T-helper 17 cell (primary cell): ENCODE measurements around the gene COBL. TPM values are rescaled to one million over a fixed set of nuclear protein-coding genes. Genes with fewer than 3 reads are reported as not detected.

Experiments
- ATAC-seq: fragments of 150-1000 bp; cut with Tn5 transposase; 2 replicates; pipeline ENCODE4 v1.10.0; 2021; ENCODE audit warnings: mild to moderate bottlenecking, moderate library complexity
- DNase-seq, 3 donors: peaks; one replicate each; pipeline versions ENCODE4 v3.0.0 to v3.0.0-alpha.2; 2020 to 2021
- H3K9me3 ChIP-seq: one replicate; pipeline ENCODE4 v1.7.0; 2013; ENCODE audit warnings: low read length, mild to moderate bottlenecking; ENCODE audit not compliant: control insufficient read depth, poor library complexity, severe bottlenecking
- H3K27ac Mint-ChIP-seq: one replicate; pipeline ENCODE4 v1.8.0; 2022; ENCODE audit warnings: mild to moderate bottlenecking, moderate library complexity, mixed read lengths
- H3K27me3 Mint-ChIP-seq: one replicate; pipeline ENCODE4 v1.8.0; 2022; ENCODE audit warnings: mixed read lengths
- H3K36me3 Mint-ChIP-seq: one replicate; pipeline ENCODE4 v1.8.0; 2022; ENCODE audit warnings: low read depth, mixed read lengths
- H3K4me1 Mint-ChIP-seq: one replicate; pipeline ENCODE4 v1.8.0; 2022; ENCODE audit warnings: mild to moderate bottlenecking, mixed read lengths
- H3K4me3 Mint-ChIP-seq: one replicate; pipeline ENCODE4 v1.8.0; 2022; ENCODE audit warnings: mild to moderate bottlenecking, moderate library complexity, mixed read lengths
- total RNA-seq, 4 donors: library from RNA in 2 of 4; stranded (reverse) in 2 of 4; gene quantifications; one replicate each; pipeline ENCODE4 v1.2.3 and lab custom pipeline; 2022 to 2026

COBL gene
- total RNA-seq, 2 donors from 2014 or later, result not detected

DNA sequence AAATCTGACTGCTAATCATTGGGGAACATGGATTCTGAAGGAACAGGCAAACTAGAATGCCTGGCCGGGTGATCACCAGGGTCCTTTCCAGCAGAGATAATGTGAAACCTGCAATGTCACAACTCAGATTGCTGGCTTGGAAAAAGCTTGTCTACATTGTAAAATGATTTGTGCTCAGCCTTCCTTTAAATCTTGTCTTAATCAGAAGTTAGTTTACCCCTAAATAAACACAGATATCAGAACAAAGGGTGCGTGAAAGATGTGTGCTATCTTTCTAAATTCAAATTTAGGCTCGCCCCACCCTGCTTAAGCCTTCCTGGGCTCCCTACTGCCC, 26.3 kb downstream of the COBL start:
- no peak overlapping the region for H3K27ac Mint-ChIP-seq
- ATAC-seq, result no peak
- DNase-seq, result no peak
- no peaks in the 10 kb centered on the region for H3K9me3 ChIP-seq
- no peaks in the 10 kb centered on the region for H3K4me1 Mint-ChIP-seq
- peaks cover 25% of the 10 kb centered on the region for H3K27me3 Mint-ChIP-seq
- H3K36me3 Mint-ChIP-seq, result no peaks in the 10 kb centered on the region
- H3K4me3 Mint-ChIP-seq, result no peak overlapping the region

DNA sequence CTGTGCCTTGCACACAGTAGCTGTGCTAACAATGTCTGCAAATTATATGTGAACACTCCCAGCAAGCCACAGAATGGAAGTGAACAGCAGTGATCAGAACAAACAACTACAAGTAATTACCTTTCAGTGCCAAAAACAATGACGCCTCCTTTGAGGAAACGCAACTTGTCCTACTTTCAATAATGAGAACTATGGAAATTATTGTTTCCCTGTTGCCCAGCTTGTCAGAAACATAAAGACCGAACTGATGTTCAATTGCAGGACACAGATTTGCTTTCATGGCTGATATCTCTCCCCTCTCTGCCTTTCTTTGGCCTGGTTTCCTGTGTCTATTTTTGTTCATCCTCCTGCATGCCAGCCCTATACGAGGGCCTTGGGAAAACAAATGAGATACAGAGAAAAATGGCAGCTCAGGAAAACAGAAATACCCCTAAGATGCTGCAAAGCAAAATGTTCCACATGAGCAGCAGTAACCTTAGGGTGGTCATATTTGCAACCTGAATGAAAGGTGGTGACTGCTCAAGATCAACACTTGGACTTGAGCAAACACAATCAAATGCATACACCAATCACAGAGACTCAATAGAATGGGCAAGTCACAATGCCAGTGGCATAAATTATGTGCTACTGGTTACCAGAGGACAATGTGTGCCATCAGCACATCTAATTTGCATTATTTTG, 26.8 kb downstream of the COBL start:
- no peaks in the 10 kb centered on the region for H3K9me3 ChIP-seq
- Mint-ChIP-seq H3K4me3 (no peak overlapping the region), H3K36me3 (no peaks in the 10 kb centered on the region), H3K27me3 (peaks cover 25% of the 10 kb centered on the region), H3K4me1 (no peaks in the 10 kb centered on the region), H3K27ac (no peak overlapping the region)
- ATAC-seq (no peak), DNase-seq (no peak)

DNA sequence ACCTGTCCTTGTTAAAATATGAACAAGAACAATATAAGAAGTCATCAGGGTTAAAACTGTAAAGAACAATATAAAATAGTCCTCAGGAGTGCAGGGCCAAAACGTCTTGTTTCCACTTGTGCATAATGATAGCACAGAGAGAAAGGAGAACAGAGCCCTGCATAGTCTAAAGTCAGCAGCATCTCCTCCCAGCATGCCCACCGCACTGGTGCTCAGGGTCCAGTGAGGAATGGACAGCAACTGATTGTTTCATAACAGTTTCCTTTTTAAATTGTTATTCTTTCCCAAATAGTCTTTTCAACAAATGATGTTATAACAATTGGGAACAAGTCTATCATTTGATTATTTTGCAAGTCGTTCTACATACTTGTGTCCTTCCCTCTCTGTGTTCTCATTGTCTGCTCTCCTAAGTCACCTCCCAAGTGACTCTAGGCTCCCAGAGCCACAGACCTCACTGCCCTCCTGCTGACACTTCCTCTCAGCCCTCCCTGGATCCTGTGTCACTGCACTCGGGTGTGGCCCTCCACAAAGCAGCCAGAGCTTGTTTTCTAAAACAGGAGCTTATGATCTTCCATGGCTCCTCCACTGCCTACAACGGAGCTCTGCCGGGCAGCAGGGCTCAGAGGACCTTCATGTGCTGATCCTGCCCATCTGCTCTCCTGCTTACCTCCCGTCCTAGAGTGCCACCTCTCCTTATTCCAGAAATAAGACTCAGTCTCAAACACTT, 27.6 kb downstream of the COBL start:
- DNase-seq (no peak), ATAC-seq (no peak)
- H3K9me3 ChIP-seq, result no peaks in the 10 kb centered on the region
- Mint-ChIP-seq H3K4me3 (no peak overlapping the region), H3K4me1 (no peaks in the 10 kb centered on the region), H3K27me3 (peaks cover 25% of the 10 kb centered on the region), H3K36me3 (no peaks in the 10 kb centered on the region), H3K27ac (no peak overlapping the region)

- H3K27ac Mint-ChIP-seq, result no peak overlapping the region
- no peak overlapping the region for H3K4me3 Mint-ChIP-seq
- peaks cover 20% of the 10 kb centered on the region for H3K27me3 Mint-ChIP-seq
- DNase-seq (no peak), ATAC-seq (no peak)
- no peaks in the 10 kb centered on the region for H3K4me1 Mint-ChIP-seq
- no peaks in the 10 kb centered on the region for H3K9me3 ChIP-seq
- H3K36me3 Mint-ChIP-seq, result no peaks in the 10 kb centered on the region
Observed at GRCh38 chr7:51286401-51286800, 30.2 kb downstream of the COBL start.

GRCh38 chr7:51280156-51280555, 36.5 kb downstream of the COBL start:
- DNase-seq, result no peak
- ATAC-seq, result no peak
- no peak overlapping the region for H3K4me3 Mint-ChIP-seq
- H3K36me3 Mint-ChIP-seq, result no peaks in the 10 kb centered on the region
- H3K27me3 Mint-ChIP-seq, result peaks cover 29% of the 10 kb centered on the region
- H3K9me3 ChIP-seq, result no peaks in the 10 kb centered on the region
- no peak overlapping the region for H3K27ac Mint-ChIP-seq
- no peaks in the 10 kb centered on the region for H3K4me1 Mint-ChIP-seq

DNA sequence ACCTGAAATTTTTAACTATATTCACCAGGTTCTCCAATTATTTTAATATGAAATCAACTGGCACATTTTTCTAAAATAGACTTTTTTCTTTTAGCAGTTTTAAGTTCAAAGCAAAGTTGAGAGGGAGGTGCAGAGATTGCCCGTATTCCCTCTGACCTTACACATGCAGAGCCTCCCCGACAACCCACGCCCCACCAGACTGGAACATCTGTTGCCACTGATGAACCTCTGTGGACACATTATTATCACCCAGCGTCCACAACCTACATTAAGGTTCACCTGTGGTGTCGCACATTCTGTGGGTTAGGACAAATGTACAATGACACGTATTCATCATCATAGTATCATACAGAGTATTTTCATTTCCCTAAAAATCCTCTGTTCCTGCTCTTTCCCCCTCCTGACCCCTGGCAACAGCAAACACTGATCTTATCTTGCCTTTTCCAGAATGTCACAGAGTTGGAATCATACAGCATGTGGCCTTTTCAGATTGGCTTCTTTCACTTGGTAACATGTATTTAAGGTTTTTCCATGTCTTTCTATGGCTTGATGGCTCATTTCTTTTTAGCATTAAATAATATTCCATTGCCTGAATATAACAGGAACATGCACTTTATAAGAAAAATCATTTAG, 37.1 kb downstream of the COBL start:
- Mint-ChIP-seq H3K36me3 (no peaks in the 10 kb centered on the region), H3K27ac (no peak overlapping the region), H3K4me3 (no peak overlapping the region), H3K27me3 (peaks cover 31% of the 10 kb centered on the region), H3K4me1 (no peaks in the 10 kb centered on the region)
- no peaks in the 10 kb centered on the region for H3K9me3 ChIP-seq
- ATAC-seq (no peak), DNase-seq (no peak)

GRCh38 chr7:51278797-51279196, 37.8 kb downstream of the COBL start:
- Mint-ChIP-seq H3K27me3 (peaks cover 37% of the 10 kb centered on the region), H3K27ac (no peak overlapping the region), H3K4me3 (no peak overlapping the region), H3K36me3 (no peaks in the 10 kb centered on the region), H3K4me1 (no peaks in the 10 kb centered on the region)
- DNase-seq (no peak), ATAC-seq (no peak)
- H3K9me3 ChIP-seq, result no peaks in the 10 kb centered on the region

GRCh38 chr7:51276967-51277366, 39.6 kb downstream of the COBL start:
- no peak for ATAC-seq
- H3K4me1 Mint-ChIP-seq, result no peaks in the 10 kb centered on the region
- no peaks in the 10 kb centered on the region for H3K36me3 Mint-ChIP-seq
- H3K27ac Mint-ChIP-seq, result no peak overlapping the region
- H3K27me3 Mint-ChIP-seq, result peaks cover 37% of the 10 kb centered on the region
- no peaks in the 10 kb centered on the region for H3K9me3 ChIP-seq
- no peak overlapping the region for H3K4me3 Mint-ChIP-seq
- DNase-seq, result no peak

GRCh38 chr7:51276091-51276605, 40.5 kb downstream of the COBL start:
- H3K27ac Mint-ChIP-seq, result no peak overlapping the region
- no peak overlapping the region for H3K4me3 Mint-ChIP-seq
- no peaks in the 10 kb centered on the region for H3K4me1 Mint-ChIP-seq
- no peaks in the 10 kb centered on the region for H3K36me3 Mint-ChIP-seq
- peaks cover 37% of the 10 kb centered on the region for H3K27me3 Mint-ChIP-seq
- no peaks in the 10 kb centered on the region for H3K9me3 ChIP-seq
- ATAC-seq (no peak), DNase-seq (no peak)

GRCh38 chr7:51275532-51275931, 41.1 kb downstream of the COBL start:
- Mint-ChIP-seq H3K36me3 (no peaks in the 10 kb centered on the region), H3K4me1 (no peaks in the 10 kb centered on the region), H3K27ac (no peak overlapping the region), H3K27me3 (peaks cover 37% of the 10 kb centered on the region), H3K4me3 (no peak overlapping the region)
- DNase-seq, result no peak
- no peaks in the 10 kb centered on the region for H3K9me3 ChIP-seq
- ATAC-seq, result no peak

GRCh38 chr7:51274955-51275354, 41.7 kb downstream of the COBL start:
- Mint-ChIP-seq H3K27me3 (peaks cover 37% of the 10 kb centered on the region), H3K27ac (no peak overlapping the region), H3K4me3 (no peak overlapping the region), H3K4me1 (no peaks in the 10 kb centered on the region), H3K36me3 (no peaks in the 10 kb centered on the region)
- DNase-seq, result no peak
- H3K9me3 ChIP-seq, result no peaks in the 10 kb centered on the region
- ATAC-seq, result no peak

- Mint-ChIP-seq H3K27me3 (peaks cover 37% of the 10 kb centered on the region), H3K4me1 (no peaks in the 10 kb centered on the region), H3K27ac (no peak overlapping the region), H3K36me3 (no peaks in the 10 kb centered on the region), H3K4me3 (no peak overlapping the region)
- ATAC-seq, result no peak
- DNase-seq, result no peak
- no peaks in the 10 kb centered on the region for H3K9me3 ChIP-seq
Observed at GRCh38 chr7:51274001-51274400, 42.6 kb downstream of the COBL start.

GRCh38 chr7:51273360-51273759, 43.2 kb downstream of the COBL start:
- ATAC-seq (no peak), DNase-seq (no peak)
- no peaks in the 10 kb centered on the region for H3K9me3 ChIP-seq
- Mint-ChIP-seq H3K27me3 (peaks cover 34% of the 10 kb centered on the region), H3K4me1 (no peaks in the 10 kb centered on the region), H3K27ac (no peak overlapping the region), H3K36me3 (no peaks in the 10 kb centered on the region), H3K4me3 (no peak overlapping the region)
